ENCODE measurements around the gene ZNF662. TPM values are rescaled to one million over a fixed set of nuclear protein-coding genes. Genes with fewer than 3 reads are reported as not detected.

Gene ZNF662
- total RNA-seq, 4 donors from 2014 or later = 7.2 to 25.5 (median 19.6) TPM

- no peaks in the 10 kb centered on the region for H3K9me3 ChIP-seq
Observed at GRCh38 chr3:42891042-42891441, 14.9 kb upstream of the ZNF662 start.

GRCh38 chr3:42892169-42892568, 13.8 kb upstream of the ZNF662 start:
- DNase-seq = no peak
- TF ChIP-seq CTCF (IDR thresholded peaks at IDR 0.05) (no peak), POLR2A (IDR thresholded peaks at IDR 0.05) (no peak)

More at GRCh38 chr3:42891042-42891441, 14.9 kb upstream of the ZNF662 start:
- no peak for DNase-seq
- no peak for TF ChIP-seq POLR2A (IDR thresholded peaks at IDR 0.05)
- TF ChIP-seq CTCF (IDR thresholded peaks at IDR 0.05) = no peak
- no peaks in the 10 kb centered on the region for H3K27me3 ChIP-seq
- H3K36me3 ChIP-seq = no peaks in the 10 kb centered on the region
- no peak overlapping the region for H3K27ac ChIP-seq
- intact Hi-C loops (cut with DNase I; ENCODE audit: low total_unique reads) = no loop called here
- H3K4me1 ChIP-seq = no peaks in the 10 kb centered on the region
- no peak overlapping the region for H3K4me3 ChIP-seq

GRCh38 chr3:42892807-42893206, 13.1 kb upstream of the ZNF662 start:
- Histone ChIP-seq H3K4me1 (no peaks in the 10 kb centered on the region), H3K36me3 (no peaks in the 10 kb centered on the region), H3K27ac (no peak overlapping the region), H3K4me3 (no peak overlapping the region), H3K9me3 (no peaks in the 10 kb centered on the region), H3K27me3 (no peaks in the 10 kb centered on the region)
- TF ChIP-seq POLR2A (IDR thresholded peaks at IDR 0.05) = no peak
- TF ChIP-seq CTCF (IDR thresholded peaks at IDR 0.05) = no peak
- DNase-seq = no peak
- intact Hi-C loops (cut with DNase I; ENCODE audit: low total_unique reads) = no loop called here

More at GRCh38 chr3:42892169-42892568, 13.8 kb upstream of the ZNF662 start:
- Histone ChIP-seq H3K27ac (no peak overlapping the region), H3K4me1 (no peaks in the 10 kb centered on the region), H3K36me3 (no peaks in the 10 kb centered on the region), H3K27me3 (no peaks in the 10 kb centered on the region), H3K4me3 (no peak overlapping the region), H3K9me3 (no peaks in the 10 kb centered on the region)
- intact Hi-C loops (cut with DNase I; ENCODE audit: low total_unique reads) = no loop called here

GRCh38 chr3:42894698-42895579, 11.0 kb upstream of the ZNF662 start:
- intact Hi-C loops (cut with DNase I; ENCODE audit: low total_unique reads) = no loop called here

More at GRCh38 chr3:42894698-42895579, 11.0 kb upstream of the ZNF662 start:
- Histone ChIP-seq H3K4me1 (no peaks in the 10 kb centered on the region), H3K27ac (no peak overlapping the region), H3K9me3 (no peaks in the 10 kb centered on the region), H3K4me3 (no peak overlapping the region), H3K36me3 (no peaks in the 10 kb centered on the region), H3K27me3 (no peaks in the 10 kb centered on the region)
- no peak for DNase-seq
- TF ChIP-seq POLR2A (IDR thresholded peaks at IDR 0.05) = no peak
- no peak for TF ChIP-seq CTCF (IDR thresholded peaks at IDR 0.05)

Measured in uterus (tissue), 4 donors.